Mononuclear cell (primary cell): ENCODE measurements around the gene DLX6. TPM values are rescaled to one million over a fixed set of nuclear protein-coding genes. Genes with fewer than 3 reads are reported as not detected.

ENCODE experiments used
- H3K27me3 ChIP-seq: 2 replicates; pipeline ENCODE4 v1.6.0; 2011; ENCODE audit warnings: low read length, control low read depth; ENCODE audit not compliant: insufficient read depth
- H3K4me1 ChIP-seq: 2 replicates; pipeline ENCODE4 v1.5.1; 2011; ENCODE audit warnings: mild to moderate bottlenecking, low read length, control low read depth; ENCODE audit not compliant: insufficient read depth
- H3K4me3 ChIP-seq: 2 replicates; pipeline ENCODE4 v1.5.1; 2011; ENCODE audit warnings: mild to moderate bottlenecking, low read length, moderate library complexity
- H3K9me3 ChIP-seq: 2 replicates; pipeline ENCODE4 v1.5.1; 2011; ENCODE audit warnings: low read depth, mild to moderate bottlenecking, control low read depth, low read length
- total RNA-seq: library from RNA; depleted of rRNA; stranded (reverse); fragments of >200 nt; gene quantifications from one replicate; pipeline ENCODE4 v1.2.3, GENCODE V29; 2012

The DLX6 gene
- total RNA-seq, 1 donor, result not detected

DNA sequence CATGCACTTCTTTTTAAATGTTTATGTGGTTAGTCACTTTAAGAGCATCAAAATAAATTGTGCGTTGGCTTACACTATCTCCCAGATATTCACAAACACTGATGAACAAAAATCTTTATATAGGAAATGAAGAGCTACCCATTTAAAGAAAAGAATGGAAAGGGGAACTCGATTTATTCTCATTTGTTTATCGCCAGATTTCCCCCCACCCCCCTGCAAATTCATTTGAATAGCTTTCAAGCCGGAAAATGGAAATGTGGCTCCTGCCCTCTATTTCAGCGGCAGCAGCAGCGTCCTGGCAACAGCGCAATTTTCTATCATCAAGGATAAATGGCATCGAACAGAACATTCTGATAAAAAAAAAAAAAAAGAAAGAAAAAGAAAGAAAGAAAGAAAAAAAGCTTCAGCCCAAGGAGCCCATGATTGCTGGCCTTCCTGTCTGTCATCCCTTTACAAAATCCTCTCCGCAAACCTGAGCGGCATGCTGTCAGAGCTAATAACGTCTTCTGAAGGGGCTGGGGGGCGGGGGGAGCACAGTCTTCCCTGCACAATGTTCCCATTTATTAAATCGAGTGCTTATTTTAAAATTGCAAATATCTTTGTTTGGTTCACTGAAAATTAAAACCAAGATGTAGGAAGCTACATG lies 13.7 kb upstream of the DLX6 start:
- Histone ChIP-seq H3K9me3 (no peaks in the 10 kb centered on the region), H3K4me3 (no peak overlapping the region), H3K4me1 (no peaks in the 10 kb centered on the region), H3K27me3 (peaks cover 97% of the 10 kb centered on the region)

DNA sequence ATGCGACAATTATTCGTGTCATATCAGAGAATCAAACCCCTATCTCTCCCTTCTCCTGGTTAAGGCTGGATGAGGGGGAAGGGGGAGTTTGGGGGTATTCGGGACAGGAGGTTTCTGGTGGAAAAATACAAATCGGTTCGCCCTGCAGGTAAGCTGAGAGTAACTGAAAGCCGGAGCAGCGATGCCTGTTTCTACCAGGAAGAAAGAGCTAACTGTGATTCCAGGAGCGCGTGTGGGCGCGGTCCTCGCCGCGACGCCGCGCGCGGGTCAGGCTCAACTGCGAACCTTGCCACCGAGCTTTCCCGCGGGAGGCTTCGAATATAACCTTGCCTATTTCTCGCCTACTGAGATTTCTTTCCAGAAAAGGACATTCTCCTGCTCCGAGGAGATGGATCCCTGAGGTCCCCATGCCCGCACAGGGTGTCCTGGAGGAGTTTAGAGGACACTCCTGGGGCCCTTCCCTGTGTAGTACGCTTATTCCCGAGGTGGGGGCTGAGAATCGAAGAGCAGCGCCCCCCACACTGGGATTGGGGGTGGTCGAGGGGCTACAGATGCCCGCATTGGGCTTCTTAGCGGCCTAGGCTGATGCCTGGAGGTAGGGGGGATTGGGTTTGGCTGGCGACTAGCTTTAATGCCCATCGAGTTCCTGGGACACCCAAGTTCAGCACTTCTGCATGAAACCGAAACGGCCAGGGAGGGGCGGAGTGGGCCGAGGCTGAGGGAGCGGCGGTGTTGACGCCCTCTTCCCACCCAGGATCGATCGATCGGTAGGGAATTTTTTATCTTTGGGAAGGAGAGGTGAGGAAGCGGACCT lies 13.0 kb upstream of the DLX6 start:
- no peaks in the 10 kb centered on the region for H3K4me1 ChIP-seq
- H3K4me3 ChIP-seq, result no peak overlapping the region
- peaks cover 98% of the 10 kb centered on the region for H3K27me3 ChIP-seq
- H3K9me3 ChIP-seq, result no peaks in the 10 kb centered on the region

DNA sequence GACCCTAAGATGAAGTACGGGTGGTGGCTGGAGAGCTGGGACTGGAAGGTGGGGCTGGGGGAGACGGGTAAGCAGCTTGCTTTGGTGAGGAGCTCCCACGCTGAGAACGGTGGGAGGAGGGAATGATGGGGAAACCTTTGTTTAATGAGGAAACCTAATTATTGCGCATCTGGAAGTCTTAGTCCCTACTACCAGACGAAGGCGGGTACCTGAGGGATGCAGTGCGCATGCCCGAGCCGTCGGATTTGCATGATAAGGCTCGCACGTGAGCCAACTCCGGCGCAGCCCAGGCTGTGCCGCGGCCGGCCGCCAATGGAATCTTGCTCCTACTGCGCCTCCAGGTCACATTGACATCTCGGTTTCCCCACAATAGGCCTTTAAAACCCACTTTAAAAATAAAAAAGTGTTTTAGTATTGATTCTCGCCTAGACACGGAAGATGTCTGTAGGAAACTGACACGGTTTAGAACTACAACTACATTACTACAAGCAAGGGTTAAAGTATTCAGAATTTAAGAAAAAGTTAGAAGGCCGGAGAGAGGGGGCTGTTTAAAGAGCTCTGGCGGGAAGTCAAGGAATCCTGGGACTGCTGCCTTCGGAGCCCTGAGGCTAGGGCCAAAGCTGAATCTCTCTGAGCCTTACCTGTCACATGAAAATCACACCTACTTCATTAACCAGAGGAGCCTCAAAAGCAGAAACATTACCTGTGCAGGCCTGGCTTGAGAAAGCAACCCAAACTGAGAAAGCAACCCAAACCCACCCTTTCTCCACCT lies 12.1 kb upstream of the DLX6 start:
- Histone ChIP-seq H3K4me3 (no peak overlapping the region), H3K9me3 (no peaks in the 10 kb centered on the region), H3K4me1 (no peaks in the 10 kb centered on the region), H3K27me3 (peaks cover 98% of the 10 kb centered on the region)

DNA sequence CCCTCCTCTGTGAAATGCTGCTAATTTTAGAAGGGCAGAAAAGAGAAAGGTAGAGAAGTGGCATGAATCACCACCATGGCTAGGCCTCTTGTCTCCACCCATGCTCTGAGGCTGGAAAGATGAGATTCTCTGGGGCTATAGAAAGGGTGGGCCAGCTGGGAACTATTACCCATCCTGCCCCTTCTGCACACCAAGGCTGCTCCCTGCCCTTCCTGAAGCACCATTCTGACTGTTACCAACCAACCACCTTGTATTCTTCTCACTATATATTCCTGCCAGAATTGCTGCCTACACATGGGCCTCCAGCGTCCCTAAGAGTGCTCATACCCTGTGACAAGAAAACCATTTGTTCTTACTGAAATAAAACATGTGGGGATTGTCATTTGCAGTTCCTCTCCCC lies 11.4 kb upstream of the DLX6 start:
- H3K4me1 ChIP-seq, result no peaks in the 10 kb centered on the region
- peaks cover 98% of the 10 kb centered on the region for H3K27me3 ChIP-seq
- H3K4me3 ChIP-seq, result no peak overlapping the region
- H3K9me3 ChIP-seq, result no peaks in the 10 kb centered on the region

DNA sequence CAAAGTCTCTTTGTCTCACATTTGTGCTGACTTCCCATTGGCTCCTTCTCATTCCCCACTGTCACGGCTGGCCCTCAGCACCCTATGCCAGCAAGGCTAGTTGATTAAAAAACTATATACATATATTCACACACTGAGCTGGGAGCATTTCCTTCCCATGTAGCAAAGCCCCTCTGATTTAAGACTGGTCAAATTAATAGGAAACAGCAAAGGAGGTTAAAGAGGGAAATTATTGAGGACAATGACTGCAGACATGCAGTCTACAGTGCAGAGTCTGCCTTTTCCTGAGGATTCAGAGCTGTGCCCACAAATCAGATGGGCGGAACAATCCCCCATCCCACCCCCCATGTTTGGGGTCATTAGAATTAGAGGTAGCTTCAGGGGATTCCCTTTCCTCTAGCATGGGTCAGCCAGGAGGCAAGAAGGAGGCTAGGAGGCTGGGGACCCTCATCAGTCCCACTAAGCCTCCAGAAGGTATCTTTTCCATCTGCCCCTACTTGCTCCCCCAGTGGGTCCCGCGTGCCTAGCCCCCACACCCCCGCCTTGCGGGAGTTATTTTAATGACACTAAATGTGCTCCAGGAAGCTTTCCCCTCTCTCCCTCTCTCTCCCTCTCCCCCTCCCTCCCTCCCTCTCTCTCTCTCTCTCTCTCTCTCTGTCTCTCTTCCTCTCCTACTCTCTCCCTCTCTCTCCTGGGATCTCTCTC lies 9.8 kb upstream of the DLX6 start:
- H3K27me3 ChIP-seq, result peaks cover 98% of the 10 kb centered on the region
- H3K9me3 ChIP-seq, result no peaks in the 10 kb centered on the region

DNA sequence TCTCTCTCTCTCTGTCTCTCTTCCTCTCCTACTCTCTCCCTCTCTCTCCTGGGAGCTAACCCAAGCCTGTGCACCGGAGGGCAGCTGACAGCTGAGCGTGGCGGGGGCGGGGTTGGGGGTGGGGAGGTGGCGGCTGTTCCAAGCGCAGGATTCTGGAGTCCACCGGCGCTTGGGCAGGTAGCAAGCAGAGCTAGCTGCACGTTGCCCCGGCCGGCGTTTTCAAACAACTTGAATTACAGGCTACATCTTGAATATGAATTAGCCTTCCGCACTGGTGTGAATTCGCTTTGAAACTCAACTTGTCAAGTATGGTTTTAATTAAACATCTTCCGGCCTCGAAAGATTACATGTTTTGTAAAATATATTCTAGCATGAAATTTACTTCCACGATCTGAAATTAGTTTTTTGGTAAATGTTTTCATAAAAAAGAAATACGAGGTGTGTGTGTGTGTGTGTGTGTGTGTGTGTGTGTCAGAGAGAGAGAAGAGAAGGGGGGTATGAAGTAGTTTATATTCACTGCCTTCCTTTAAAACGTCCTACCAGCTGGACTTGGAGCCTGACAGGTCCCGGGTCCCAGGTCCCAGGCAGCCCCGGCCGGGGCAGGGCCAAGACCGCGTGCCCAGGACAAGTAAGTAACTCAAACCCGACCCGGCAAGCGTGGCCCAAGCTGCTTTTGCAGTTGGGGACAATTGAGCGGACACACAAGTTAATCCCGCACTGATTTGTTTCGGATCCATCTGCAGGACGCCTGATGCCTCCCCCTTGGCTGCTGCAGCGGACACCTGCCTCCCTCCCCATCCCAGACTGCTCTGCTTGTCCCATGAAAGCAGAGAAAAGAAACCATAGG lies 9.0 kb upstream of the DLX6 start:
- Histone ChIP-seq H3K9me3 (no peaks in the 10 kb centered on the region), H3K27me3 (peaks cover 98% of the 10 kb centered on the region), H3K4me1 (no peaks in the 10 kb centered on the region), H3K4me3 (no peak overlapping the region)

More for the DNA sequence above, 9.8 kb upstream of the DLX6 start:
- no peaks in the 10 kb centered on the region for H3K4me1 ChIP-seq
- H3K4me3 ChIP-seq, result no peak overlapping the region

DNA sequence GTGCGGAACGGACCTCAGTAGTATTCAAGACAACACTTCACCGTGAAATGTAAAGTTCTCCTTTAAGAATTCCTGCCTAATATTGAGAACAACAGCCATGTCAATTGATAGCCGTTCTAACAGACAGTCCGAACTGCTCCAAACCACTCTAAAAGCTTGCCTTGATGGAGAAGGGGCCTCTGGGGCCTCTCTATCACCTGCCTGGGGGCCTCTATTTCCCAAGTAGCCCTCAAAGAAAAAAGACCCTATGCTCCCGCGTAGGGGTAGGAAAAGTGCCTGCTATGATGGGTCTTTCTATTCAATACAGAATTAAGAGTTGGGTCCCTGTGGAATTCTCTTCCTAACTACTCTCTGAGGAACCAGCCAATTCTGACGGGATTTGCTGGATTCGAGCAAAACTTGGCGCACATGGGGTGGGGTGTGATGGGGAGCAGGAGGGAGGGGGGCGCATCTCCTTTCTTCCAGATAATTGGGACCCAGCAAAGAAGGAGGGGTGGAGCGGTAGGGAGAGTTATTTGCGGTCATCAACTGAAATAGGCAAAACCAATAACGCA lies 8.3 kb upstream of the DLX6 start:
- Histone ChIP-seq H3K4me1 (no peaks in the 10 kb centered on the region), H3K9me3 (no peaks in the 10 kb centered on the region), H3K4me3 (no peak overlapping the region), H3K27me3 (peaks cover 98% of the 10 kb centered on the region)

DNA sequence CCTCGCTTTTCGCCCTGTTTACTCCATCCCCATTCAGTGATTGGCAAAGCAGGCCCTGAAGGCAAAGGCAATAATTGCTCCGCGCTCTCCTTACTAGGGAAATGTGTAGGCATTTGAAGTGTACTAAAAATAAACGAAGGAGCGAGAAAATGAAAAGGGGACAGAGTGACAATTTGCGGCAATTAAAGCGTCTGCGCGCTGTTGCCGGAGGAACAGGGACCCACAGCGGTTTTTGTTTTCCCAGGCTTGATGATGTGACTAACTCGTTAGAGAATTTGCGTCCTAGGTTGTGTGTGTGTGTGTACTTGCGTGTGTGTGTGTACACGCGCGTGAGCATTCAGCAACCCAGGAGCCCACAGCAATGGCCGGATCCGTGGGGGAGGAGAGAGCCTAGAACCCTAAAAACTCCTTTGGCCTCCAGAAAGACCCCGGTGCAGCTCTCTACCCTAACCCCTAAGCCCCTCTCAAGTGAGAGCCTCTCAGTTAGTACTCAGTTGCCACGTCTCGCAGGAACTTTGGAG lies 7.8 kb upstream of the DLX6 start:
- H3K9me3 ChIP-seq, result no peaks in the 10 kb centered on the region
- H3K4me1 ChIP-seq, result no peaks in the 10 kb centered on the region
- H3K4me3 ChIP-seq, result no peak overlapping the region
- peaks cover 98% of the 10 kb centered on the region for H3K27me3 ChIP-seq

DNA sequence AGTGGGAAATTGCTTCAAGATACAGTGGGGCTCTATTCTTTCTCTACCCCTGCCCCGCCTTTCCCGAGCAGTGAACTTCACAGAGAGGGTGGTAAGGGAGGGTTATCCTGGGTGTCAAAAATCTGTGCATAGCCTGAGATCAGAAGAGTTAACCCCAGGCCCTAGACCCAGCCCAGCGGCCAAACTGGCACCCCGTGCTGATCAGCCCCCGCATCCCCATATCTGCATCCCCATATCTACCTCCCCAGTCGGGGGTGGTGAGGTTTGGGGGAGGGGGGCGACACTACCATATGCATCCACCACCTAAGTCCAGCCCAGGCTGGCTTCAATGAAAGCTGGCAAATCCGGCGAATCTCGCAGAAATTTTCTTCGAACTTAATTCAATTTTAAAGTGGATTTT lies 7.0 kb upstream of the DLX6 start:
- Histone ChIP-seq H3K4me3 (no peak overlapping the region), H3K9me3 (no peaks in the 10 kb centered on the region), H3K27me3 (peaks cover 98% of the 10 kb centered on the region), H3K4me1 (no peaks in the 10 kb centered on the region)

DNA sequence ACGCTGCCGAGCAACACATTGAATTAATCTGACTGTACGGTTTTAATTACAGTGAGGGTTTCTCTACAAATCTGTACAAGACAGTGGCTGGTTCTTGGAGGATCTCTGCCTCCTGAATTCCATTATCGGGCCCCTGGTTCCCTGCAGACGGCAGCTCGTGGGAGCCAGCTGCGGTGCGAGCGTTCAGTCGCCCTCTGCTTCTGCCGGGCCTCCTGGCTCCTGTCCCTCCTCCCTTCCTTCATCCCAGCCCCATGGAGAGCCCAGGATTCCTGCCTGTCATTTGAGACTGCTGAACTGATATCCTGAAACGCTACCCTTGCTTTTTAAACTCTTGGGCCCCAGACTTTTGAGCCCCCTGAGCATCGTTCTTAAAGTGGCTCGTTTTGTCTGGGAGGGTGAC lies 6.6 kb upstream of the DLX6 start:
- Histone ChIP-seq H3K9me3 (no peaks in the 10 kb centered on the region), H3K4me3 (no peak overlapping the region), H3K27me3 (peaks cover 98% of the 10 kb centered on the region), H3K4me1 (no peaks in the 10 kb centered on the region)

DNA sequence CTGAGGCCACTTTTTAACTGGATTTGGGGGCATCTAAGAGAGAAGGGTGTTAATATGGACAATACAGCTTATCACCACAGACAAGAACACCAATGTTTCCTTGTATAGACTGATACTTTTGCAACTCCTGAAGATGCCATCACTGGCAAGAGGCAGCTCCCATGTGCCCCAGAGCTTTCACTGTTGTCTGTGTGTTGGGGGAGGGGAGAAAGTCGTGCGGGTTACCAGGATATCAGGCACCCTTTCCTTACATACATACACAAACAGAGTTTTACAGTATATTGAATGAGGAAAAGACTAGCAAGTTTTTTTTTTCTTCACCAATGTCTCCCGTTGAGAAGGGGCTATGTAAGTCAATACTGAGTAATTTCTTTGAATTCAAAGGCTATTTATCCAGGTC lies 4.1 kb upstream of the DLX6 start:
- no peak overlapping the region for H3K4me3 ChIP-seq
- peaks cover 10% of the 10 kb centered on the region for H3K4me1 ChIP-seq
- no peaks in the 10 kb centered on the region for H3K9me3 ChIP-seq
- peaks cover 93% of the 10 kb centered on the region for H3K27me3 ChIP-seq

DNA sequence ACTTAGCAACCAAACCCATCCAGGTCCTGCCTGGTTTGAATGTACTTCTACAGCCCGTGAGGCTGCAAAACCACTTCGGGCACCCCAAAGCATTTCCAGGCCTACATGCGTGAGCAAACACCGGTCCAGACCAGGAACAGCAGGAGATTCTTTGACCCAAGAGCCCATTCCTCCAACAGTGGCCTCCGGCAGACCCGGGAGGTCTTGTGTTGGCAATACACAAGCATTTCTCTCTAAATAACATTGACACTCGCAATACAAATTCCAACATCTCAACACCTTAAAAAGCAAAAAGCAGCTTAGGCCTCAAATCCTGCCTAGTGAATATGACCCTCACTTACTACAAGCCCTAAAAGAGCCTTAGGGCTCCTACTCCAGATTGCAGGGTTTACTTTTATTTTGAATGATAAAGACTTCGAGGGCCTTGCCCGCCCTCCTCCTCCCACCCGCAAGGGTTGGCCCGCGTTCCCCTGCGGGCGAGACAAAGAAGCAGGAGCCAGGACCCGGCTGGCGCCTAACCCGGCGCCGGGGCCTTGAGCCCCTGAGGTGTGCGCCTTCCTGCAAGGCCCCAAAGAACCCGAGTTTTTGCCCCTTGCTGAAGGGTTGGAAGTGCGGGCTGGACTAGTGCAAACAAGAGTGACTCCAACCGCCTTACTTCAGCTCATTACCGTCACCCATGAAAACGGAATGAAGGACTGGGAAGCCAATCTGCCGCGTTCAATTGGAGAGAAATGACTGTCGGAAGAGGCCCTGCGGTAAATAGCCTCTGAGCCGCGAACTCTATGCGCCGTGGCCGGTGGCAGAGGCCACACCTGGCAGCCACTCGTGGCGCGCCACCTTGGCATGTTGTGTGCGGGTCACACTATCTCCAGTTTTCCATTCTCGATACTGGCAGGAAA lies 3.4 kb upstream of the DLX6 start:
- no peak overlapping the region for H3K4me3 ChIP-seq
- H3K9me3 ChIP-seq, result no peaks in the 10 kb centered on the region
- peaks cover 91% of the 10 kb centered on the region for H3K27me3 ChIP-seq
- H3K4me1 ChIP-seq, result peaks cover 11% of the 10 kb centered on the region
